ENCODE data around the gene CDH12.
"Not testable (repeated sequence)": the region's sequence is repeated elsewhere in the genome, so short reads cannot be mapped to it uniquely, and the experiment has no call there.

Gene CDH12

DNA sequence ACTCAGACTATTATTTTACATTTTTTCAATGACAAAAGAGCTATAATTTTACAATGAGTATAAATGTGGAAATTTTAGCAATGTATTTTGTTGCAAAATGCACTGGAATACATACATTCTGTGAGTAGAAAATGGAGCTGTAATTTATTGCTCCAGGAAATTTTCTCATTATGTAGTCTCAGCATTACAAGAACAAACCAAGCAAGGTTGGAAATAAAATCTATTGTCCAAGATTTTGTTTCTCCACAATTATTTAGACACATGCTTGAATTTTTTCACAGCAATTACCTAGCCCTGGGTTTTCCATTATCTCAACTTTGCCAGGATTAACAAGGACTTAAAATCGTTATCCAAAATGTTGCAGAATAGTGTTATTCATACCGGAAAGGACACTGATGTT is 820.1 kb downstream of the CDH12 start:
- WGBS (ENCODE audit: insufficient coverage, insufficient read length): no CpG with 5 or more reads among the region's 2 CpGs
- no peaks in the 10 kb centered on the region for H3K27me3 ChIP-seq (ENCODE audit: control insufficient read depth, insufficient read depth, low read length)
- no peak overlapping the region for H3K27ac ChIP-seq (ENCODE audit: low read length)
- no peak for DNase-seq (ENCODE audit: low read depth, low spot score)
- H3K36me3 ChIP-seq (ENCODE audit: control insufficient read depth, insufficient read depth, low read length): peaks cover under 1% of the 10 kb centered on the region; the same call in 1 of the 2 replicates
- no peak overlapping the region for H3K4me3 ChIP-seq (ENCODE audit: low read length)
- no peaks in the 10 kb centered on the region for H3K4me1 ChIP-seq (ENCODE audit: control insufficient read depth, insufficient read depth, low read length)
- no peaks in the 10 kb centered on the region for H3K9me3 ChIP-seq (ENCODE audit: control insufficient read depth, insufficient read depth, low read length)

DNA sequence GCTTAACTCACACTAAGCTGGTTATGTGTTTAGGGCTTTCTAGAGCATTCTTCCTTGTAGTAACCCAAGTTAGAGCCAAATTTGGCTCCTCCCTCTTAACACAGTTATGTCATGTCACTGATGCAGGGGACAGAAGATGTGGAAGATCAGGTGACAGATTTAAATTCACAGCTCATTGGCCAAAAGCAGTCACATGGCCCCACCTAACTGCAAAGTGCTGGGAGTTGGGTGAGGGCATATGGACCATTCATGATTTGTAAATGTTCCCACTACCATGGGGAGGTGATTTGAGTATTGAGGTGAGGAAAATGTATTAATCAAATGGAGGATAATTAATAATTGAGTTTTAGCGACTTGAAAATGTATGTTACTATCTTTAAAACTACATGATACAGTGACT is 829.4 kb downstream of the CDH12 start:
- Histone ChIP-seq H3K4me3 (ENCODE audit: low read length) (no peak overlapping the region), H3K9me3 (ENCODE audit: control insufficient read depth, insufficient read depth, low read length) (no peaks in the 10 kb centered on the region), H3K27me3 (ENCODE audit: control insufficient read depth, insufficient read depth, low read length) (no peaks in the 10 kb centered on the region), H3K4me1 (ENCODE audit: control insufficient read depth, insufficient read depth, low read length) (no peaks in the 10 kb centered on the region), H3K36me3 (ENCODE audit: control insufficient read depth, insufficient read depth, low read length) (no peaks in the 10 kb centered on the region), H3K27ac (ENCODE audit: low read length) (no peak overlapping the region)
- WGBS (ENCODE audit: insufficient coverage, insufficient read length): 100% methylated on average over 1 of the region's 1 CpG
- DNase-seq (ENCODE audit: low read depth, low spot score): no peak

DNA sequence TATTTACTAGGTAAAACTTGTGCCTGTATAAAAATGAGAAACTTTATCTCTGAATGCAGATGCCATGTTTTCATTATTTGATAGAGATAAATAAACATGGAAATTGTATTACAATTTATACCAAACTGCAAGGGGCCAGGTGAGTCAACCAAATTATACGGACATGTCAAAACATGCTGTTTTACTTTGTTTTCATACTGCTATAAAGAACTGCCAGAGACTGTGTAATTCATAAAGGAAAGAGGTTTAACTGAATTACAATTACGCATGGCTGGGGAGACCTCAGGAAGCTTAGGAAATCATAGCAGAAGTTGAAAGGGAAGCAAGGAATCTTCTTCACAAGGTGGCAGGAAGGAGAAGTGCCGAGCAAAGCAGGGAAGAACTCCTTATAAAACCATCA is 840.3 kb downstream of the CDH12 start:
- not testable (repeated sequence) for H3K4me3 ChIP-seq (ENCODE audit: low read length); H3K9me3 ChIP-seq (ENCODE audit: control insufficient read depth, insufficient read depth, low read length); H3K27me3 ChIP-seq (ENCODE audit: control insufficient read depth, insufficient read depth, low read length); DNase-seq (ENCODE audit: low read depth, low spot score); H3K27ac ChIP-seq (ENCODE audit: low read length); H3K36me3 ChIP-seq (ENCODE audit: control insufficient read depth, insufficient read depth, low read length); H3K4me1 ChIP-seq (ENCODE audit: control insufficient read depth, insufficient read depth, low read length)
- no CpG with 5 or more reads among the region's 3 CpGs for WGBS (ENCODE audit: insufficient coverage, insufficient read length)

DNA sequence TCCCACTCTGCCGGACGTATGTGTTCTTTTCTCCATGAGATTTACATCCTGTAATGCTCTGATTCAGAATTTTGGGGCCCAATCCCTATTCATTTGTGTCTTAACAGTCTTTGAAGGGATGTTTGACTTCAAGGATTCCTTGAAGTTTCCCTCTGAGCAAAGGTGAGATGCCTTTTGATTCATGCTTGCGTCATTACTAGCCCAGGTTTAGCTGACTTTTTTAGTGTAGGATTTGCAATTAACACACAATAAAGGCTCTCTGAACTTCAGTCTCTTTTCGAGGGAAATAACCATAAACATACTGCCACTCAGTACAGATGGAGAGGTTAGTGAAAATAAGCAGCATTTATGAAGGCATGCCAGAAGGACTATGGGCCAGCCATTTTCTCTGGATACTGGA is 842.3 kb downstream of the CDH12 start:
- H3K36me3 ChIP-seq (ENCODE audit: control insufficient read depth, insufficient read depth, low read length); H3K9me3 ChIP-seq (ENCODE audit: control insufficient read depth, insufficient read depth, low read length); H3K4me1 ChIP-seq (ENCODE audit: control insufficient read depth, insufficient read depth, low read length); H3K4me3 ChIP-seq (ENCODE audit: low read length); H3K27ac ChIP-seq (ENCODE audit: low read length); DNase-seq (ENCODE audit: low read depth, low spot score); H3K27me3 ChIP-seq (ENCODE audit: control insufficient read depth, insufficient read depth, low read length): not testable (repeated sequence)
- WGBS (ENCODE audit: insufficient coverage, insufficient read length): no CpG with 5 or more reads among the region's 4 CpGs

DNA sequence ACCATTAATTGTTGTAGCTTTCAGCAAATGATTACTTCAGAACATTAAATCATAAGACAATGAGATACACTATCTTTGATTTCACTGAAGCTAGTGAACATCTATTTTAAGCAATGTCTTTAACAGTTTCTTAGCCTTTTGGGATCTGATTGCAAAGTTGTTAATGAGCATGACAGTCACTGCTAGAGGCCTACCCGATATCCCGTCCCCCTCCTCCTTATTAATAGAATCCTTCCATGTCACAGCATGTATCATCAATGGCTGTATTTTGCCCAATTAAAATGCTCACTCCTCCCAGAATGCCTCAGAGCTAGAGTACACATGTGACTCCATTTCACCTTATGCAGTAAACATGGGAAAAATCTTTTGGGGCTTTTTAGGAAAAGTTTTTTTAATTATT is 852.0 kb downstream of the CDH12 start:
- WGBS (ENCODE audit: insufficient coverage, insufficient read length): no CpG with 5 or more reads among the region's 2 CpGs
- not testable (repeated sequence) for H3K27me3 ChIP-seq (ENCODE audit: control insufficient read depth, insufficient read depth, low read length); DNase-seq (ENCODE audit: low read depth, low spot score); H3K27ac ChIP-seq (ENCODE audit: low read length); H3K4me1 ChIP-seq (ENCODE audit: control insufficient read depth, insufficient read depth, low read length); H3K36me3 ChIP-seq (ENCODE audit: control insufficient read depth, insufficient read depth, low read length); H3K4me3 ChIP-seq (ENCODE audit: low read length); H3K9me3 ChIP-seq (ENCODE audit: control insufficient read depth, insufficient read depth, low read length)

DNA sequence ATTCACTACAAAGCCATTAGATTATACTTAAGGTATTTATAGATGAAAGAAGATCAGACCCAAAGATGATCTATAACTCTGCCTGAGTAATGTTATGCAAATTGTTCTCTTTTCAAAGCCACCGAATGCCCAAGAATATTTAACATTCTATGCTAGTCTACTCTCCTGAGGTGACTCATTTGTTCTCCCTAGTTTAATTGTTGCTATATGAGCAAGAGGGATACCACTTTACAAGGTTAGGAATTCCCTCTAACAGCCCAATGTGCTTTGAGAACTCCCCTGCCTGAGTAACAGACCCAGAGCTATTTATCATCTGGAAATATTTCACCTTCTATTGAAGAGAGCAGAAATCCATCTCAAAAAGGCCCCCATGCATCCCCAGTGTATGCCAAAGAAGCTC is 867.3 kb downstream of the CDH12 start:
- H3K27me3 ChIP-seq (ENCODE audit: control insufficient read depth, insufficient read depth, low read length); H3K36me3 ChIP-seq (ENCODE audit: control insufficient read depth, insufficient read depth, low read length); DNase-seq (ENCODE audit: low read depth, low spot score); H3K4me1 ChIP-seq (ENCODE audit: control insufficient read depth, insufficient read depth, low read length); H3K9me3 ChIP-seq (ENCODE audit: control insufficient read depth, insufficient read depth, low read length); H3K4me3 ChIP-seq (ENCODE audit: low read length); H3K27ac ChIP-seq (ENCODE audit: low read length): not testable (repeated sequence)
- WGBS (ENCODE audit: insufficient coverage, insufficient read length): no CpG with 5 or more reads among the region's 1 CpG

DNA sequence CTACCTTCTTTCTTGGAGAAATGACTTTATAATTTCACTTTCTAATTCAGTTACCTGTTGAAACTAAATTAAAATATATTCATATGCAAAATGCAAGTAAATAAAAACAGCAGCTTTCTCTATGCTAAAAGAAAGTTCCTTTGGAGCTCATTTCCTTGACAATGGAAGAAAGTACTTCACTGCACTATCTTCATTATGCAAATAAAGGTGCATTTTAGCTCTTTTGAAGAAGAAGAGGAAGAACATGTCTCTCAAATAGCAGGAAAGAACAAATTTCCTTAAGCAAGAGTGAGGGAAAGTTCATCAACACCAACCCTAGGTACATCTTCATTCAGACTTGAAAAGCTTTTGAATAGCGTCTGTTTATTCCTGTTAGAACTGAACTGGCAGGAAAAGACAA is 901.6 kb downstream of the CDH12 start:
- no CpG with 5 or more reads among the region's 1 CpG for WGBS (ENCODE audit: insufficient coverage, insufficient read length)
- H3K9me3 ChIP-seq (ENCODE audit: control insufficient read depth, insufficient read depth, low read length); H3K27me3 ChIP-seq (ENCODE audit: control insufficient read depth, insufficient read depth, low read length): not testable (repeated sequence)

DNA sequence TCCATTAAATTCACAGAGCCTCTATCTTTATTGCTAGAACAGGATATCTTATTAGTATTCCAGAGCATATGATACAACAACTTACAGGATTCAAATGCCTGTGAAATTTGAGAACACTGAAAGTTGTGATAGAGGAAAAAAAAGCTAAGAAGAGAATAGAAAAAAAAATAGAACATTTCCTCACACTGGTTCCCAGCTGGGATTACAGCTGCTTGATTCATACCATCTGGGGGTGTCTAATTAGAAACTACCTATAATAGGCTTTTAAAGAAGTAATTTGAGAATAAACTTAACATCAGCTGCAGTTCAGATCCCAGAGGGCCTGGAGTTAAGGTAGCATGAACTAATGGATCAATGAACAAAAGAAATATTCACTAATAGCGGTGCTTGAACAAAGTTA is 922.0 kb downstream of the CDH12 start:
- Histone ChIP-seq H3K27me3 (ENCODE audit: control insufficient read depth, insufficient read depth, low read length) (no peaks in the 10 kb centered on the region), H3K36me3 (ENCODE audit: control insufficient read depth, insufficient read depth, low read length) (no peaks in the 10 kb centered on the region), H3K4me3 (ENCODE audit: low read length) (no peak overlapping the region), H3K9me3 (ENCODE audit: control insufficient read depth, insufficient read depth, low read length) (no peaks in the 10 kb centered on the region), H3K27ac (ENCODE audit: low read length) (no peak overlapping the region), H3K4me1 (ENCODE audit: control insufficient read depth, insufficient read depth, low read length) (no peaks in the 10 kb centered on the region)
- no peak for DNase-seq (ENCODE audit: low read depth, low spot score)
- no CpG with 5 or more reads among the region's 1 CpG for WGBS (ENCODE audit: insufficient coverage, insufficient read length)

More for the DNA sequence above, 901.6 kb downstream of the CDH12 start:
- H3K4me1 ChIP-seq (ENCODE audit: control insufficient read depth, insufficient read depth, low read length); H3K27ac ChIP-seq (ENCODE audit: low read length); DNase-seq (ENCODE audit: low read depth, low spot score); H3K4me3 ChIP-seq (ENCODE audit: low read length); H3K36me3 ChIP-seq (ENCODE audit: control insufficient read depth, insufficient read depth, low read length): not testable (repeated sequence)

DNA sequence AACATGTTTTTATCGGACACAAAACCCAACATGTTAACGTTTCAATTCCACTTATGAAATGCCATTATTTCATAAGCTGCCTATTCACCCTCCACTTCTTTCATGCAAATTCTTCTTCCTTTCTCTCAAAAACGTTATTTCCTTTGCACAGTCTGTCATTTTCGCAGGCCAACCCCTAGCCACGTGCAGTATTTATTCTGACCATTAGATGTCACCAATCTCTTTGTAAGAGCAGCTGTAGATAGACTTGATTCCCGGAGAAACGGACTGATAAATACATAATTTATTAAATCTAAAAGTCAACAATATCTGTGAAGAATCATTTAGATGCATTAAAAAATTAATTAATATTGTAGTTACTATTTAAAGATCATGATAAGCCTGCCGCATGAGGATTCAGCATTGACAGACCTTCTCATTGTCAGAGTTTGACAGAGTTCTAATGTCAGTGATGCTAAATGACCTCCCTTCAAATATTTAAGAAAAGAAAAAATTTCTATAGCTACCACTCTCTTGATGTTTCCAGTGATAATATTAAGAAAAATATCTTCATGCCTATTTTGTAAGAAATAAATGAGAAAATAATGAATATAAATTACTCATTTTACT is 933.6 kb downstream of the CDH12 start:
- DNase-seq (ENCODE audit: low read depth, low spot score): peak; percentile 4
- no peaks in the 10 kb centered on the region for H3K36me3 ChIP-seq (ENCODE audit: control insufficient read depth, insufficient read depth, low read length)
- no peaks in the 10 kb centered on the region for H3K27me3 ChIP-seq (ENCODE audit: control insufficient read depth, insufficient read depth, low read length)
- no CpG with 5 or more reads among the region's 8 CpGs for WGBS (ENCODE audit: insufficient coverage, insufficient read length)
- H3K4me1 ChIP-seq (ENCODE audit: control insufficient read depth, insufficient read depth, low read length): no peaks in the 10 kb centered on the region
- no peak overlapping the region for H3K27ac ChIP-seq (ENCODE audit: low read length)
- H3K4me3 ChIP-seq (ENCODE audit: low read length): no peak overlapping the region
- no peaks in the 10 kb centered on the region for H3K9me3 ChIP-seq (ENCODE audit: control insufficient read depth, insufficient read depth, low read length)

DNA sequence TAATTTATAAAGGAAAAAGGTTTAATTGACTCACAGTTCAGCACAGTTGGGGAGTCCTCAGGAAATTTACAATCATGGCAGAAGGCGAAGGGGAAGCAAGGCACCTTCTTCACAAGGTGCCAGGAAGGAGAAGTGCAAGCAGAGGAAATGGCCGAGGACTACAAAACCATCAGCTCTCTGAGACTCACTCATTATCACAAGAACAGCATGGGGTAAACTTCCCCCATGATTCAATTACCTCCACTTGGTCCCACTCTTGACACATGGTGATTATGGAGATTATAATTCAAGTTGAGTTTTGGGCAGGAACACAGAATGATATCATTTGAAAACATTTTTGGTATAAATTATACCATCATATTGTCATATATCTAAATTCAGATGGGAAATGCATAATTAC is 934.7 kb downstream of the CDH12 start:
- Histone ChIP-seq H3K4me3 (ENCODE audit: low read length) (no peak overlapping the region), H3K4me1 (ENCODE audit: control insufficient read depth, insufficient read depth, low read length) (no peaks in the 10 kb centered on the region), H3K36me3 (ENCODE audit: control insufficient read depth, insufficient read depth, low read length) (no peaks in the 10 kb centered on the region), H3K27me3 (ENCODE audit: control insufficient read depth, insufficient read depth, low read length) (no peaks in the 10 kb centered on the region), H3K9me3 (ENCODE audit: control insufficient read depth, insufficient read depth, low read length) (no peaks in the 10 kb centered on the region), H3K27ac (ENCODE audit: low read length) (no peak overlapping the region)
- no peak for DNase-seq (ENCODE audit: low read depth, low spot score)
- WGBS (ENCODE audit: insufficient coverage, insufficient read length): no CpG with 5 or more reads among the region's 2 CpGs

DNA sequence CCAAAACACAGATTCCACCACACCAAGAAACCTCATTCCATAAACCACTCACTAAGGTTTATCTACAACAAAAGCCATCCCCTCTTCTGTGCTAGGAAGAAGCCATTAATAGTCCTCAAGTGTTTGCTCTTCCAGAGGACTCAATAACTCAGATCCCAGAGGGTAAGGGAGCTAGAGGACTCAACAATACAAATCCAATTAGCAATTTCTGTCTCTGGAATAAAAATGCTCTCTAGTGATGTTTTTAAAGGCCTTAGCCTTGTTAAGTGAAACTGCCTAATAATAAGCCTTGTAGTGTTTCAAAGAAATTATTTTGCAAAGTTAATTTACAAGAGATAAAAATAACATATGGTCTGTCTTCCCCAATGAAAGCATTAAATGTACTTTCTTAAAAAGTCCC is 942.4 kb downstream of the CDH12 start:
- Histone ChIP-seq H3K27me3 (ENCODE audit: control insufficient read depth, insufficient read depth, low read length) (no peaks in the 10 kb centered on the region), H3K27ac (ENCODE audit: low read length) (no peak overlapping the region), H3K36me3 (ENCODE audit: control insufficient read depth, insufficient read depth, low read length) (no peaks in the 10 kb centered on the region), H3K4me3 (ENCODE audit: low read length) (no peak overlapping the region), H3K4me1 (ENCODE audit: control insufficient read depth, insufficient read depth, low read length) (no peaks in the 10 kb centered on the region), H3K9me3 (ENCODE audit: control insufficient read depth, insufficient read depth, low read length) (no peaks in the 10 kb centered on the region)
- DNase-seq (ENCODE audit: low read depth, low spot score): no peak

Measured in iPS DF 6.9 (cell line).